ENCODE data around the gene TOP2A. TPM values are rescaled to one million over a fixed set of nuclear protein-coding genes. Genes with fewer than 3 reads are reported as not detected.
A peak's percentile ranks its signal among the peaks of the same experiment; 100 is the strongest.

Gene TOP2A
- total RNA-seq, 2 donors from 2014 or later, result 0.81 to 8.5 TPM

DNA sequence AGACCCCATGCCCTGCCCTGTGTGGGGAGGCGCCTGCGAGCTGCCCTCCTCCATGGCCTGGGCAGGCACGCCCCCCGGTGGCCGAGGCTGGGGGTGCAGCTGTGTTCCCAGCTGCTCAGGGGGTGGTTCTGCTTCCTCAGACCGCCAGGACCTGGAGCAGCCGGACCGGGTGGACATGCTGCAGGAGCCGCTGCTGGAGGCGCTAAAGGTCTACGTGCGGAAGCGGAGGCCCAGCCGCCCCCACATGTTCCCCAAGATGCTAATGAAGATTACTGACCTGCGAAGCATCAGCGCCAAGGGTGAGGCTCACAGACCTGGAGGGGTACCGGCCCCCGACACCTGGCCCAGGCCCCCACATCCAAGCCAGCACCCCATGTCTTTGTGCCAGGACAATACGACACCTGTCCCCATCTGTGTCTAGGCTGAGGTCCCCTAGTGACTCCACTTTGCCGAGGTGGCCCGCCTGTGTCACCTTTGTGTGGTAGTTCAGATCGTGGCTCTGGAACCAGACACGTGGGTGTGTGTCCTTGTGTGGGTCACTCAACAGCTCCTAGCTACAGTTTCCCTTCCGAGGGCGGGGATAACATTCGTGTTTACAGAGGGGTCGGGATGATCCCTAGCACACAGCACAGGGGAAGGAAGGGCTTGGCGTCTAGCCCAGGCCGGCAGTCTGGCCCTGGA, 62.4 kb downstream of the TOP2A start:
- Histone ChIP-seq H3K4me1 (ENCODE audit: control insufficient read depth in 1 of 2, low read depth in 2 of 2) (peaks cover 0 to 18% of the 10 kb centered on the region in 2 donors), H3K36me3 (peaks cover 23% of the 10 kb centered on the region), H3K27ac (no peak overlapping the region), H3K4me3 (no peak overlapping the region), H3K27me3 (replicated peaks; ENCODE audit: insufficient read depth) (no peaks in the 10 kb centered on the region), H3K9me3 (no peaks in the 10 kb centered on the region)
- ATAC-seq (ENCODE audit: insufficient number of reproducible peaks, low FRiP score, low read depth), result no peak
- no peak for DNase-seq (ENCODE audit: low spot score)
- TF ChIP-seq, protein P1, sequence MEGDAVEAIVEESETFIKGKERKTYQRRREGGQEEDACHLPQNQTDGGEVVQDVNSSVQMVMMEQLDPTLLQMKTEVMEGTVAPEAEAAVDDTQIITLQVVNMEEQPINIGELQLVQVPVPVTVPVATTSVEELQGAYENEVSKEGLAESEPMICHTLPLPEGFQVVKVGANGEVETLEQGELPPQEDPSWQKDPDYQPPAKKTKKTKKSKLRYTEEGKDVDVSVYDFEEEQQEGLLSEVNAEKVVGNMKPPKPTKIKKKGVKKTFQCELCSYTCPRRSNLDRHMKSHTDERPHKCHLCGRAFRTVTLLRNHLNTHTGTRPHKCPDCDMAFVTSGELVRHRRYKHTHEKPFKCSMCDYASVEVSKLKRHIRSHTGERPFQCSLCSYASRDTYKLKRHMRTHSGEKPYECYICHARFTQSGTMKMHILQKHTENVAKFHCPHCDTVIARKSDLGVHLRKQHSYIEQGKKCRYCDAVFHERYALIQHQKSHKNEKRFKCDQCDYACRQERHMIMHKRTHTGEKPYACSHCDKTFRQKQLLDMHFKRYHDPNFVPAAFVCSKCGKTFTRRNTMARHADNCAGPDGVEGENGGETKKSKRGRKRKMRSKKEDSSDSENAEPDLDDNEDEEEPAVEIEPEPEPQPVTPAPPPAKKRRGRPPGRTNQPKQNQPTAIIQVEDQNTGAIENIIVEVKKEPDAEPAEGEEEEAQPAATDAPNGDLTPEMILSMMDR (IDR thresholded peaks at IDR 0.05), result peak; percentile 98

DNA sequence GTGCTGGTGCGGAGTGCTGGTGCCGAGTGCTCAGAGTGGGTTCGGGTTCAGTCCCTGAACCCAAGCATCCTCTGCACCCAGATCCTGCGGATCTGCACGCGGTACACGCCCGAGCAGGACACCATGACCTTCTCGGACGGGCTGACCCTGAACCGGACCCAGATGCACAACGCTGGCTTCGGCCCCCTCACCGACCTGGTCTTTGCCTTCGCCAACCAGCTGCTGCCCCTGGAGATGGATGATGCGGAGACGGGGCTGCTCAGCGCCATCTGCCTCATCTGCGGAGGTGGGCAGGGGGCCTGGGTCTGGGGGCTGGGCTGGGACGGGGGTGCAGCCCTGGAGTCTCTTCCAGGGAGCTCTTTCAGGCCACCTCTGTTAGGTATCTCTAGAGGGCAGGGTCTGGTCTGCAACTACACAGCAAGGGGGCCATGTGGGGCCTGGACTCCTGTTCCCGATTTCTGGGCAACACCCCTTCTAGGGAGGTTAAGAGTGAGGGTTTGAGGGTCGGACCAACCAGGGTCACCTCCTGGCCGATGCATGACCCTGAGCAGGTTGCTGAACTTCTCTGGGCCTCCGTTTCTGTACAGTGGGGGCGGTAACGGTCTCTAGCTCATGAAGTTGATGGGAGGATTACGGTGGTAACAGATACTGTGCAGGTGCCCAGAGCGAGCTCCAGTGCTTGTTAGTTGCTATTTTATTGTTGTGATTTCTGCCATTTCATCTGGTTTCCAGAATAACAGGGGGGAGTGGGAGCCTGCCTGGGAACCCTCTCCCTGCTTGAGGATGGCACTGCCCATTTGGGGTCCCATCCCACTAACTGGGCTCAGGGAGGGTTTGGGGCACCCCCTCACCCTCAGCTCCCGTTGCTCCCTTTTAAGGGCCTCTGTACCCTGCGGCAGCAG, 63.2 kb downstream of the TOP2A start:
- Histone ChIP-seq H3K4me1 (ENCODE audit: control insufficient read depth in 1 of 2, low read depth in 2 of 2) (peaks cover 0 to 26% of the 10 kb centered on the region in 2 donors), H3K4me3 (no peak overlapping the region), H3K9me3 (no peaks in the 10 kb centered on the region), H3K36me3 (peaks cover 23% of the 10 kb centered on the region), H3K27me3 (replicated peaks; ENCODE audit: insufficient read depth) (no peaks in the 10 kb centered on the region), H3K27ac (no peak overlapping the region)
- TF ChIP-seq, protein P1 (IDR thresholded peaks at IDR 0.05), result no peak
- no peak for ATAC-seq (ENCODE audit: insufficient number of reproducible peaks, low FRiP score, low read depth)
- no peak for DNase-seq (ENCODE audit: low spot score)

DNA sequence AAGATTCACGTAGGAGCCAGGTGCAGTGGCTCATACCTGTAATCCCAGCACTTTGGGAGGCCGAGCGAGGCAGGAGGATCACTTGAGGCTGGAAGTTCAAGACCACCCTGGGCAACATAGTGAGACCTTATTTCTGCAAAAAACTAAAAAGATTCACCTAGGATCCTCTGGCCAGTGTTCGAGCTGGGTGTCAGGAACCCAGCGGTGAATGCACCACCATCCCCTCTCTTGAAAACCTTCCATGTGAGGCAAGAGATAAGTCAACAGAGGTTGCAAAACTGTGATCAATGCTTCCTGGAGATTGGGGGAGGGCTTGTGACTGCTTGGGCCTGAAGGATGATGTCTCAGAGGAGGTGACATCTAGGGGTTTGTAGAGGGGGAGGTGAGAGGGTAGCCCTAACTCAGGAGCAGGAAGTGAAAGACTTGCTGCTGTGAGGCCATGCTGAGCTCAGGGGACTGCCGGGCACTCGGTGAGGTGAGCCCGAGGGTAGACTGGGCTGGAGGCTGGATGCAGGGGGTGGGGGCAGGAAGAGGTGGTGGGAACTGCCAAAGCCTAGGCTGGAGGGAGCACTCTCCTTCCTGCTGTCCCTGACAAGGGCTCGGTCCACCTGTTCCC, 64.8 kb downstream of the TOP2A start:
- no peak overlapping the region for H3K4me3 ChIP-seq
- DNase-seq (ENCODE audit: low spot score), result no peak
- TF ChIP-seq, protein P1 (IDR thresholded peaks at IDR 0.05), result no peak
- H3K27me3 ChIP-seq (replicated peaks; ENCODE audit: insufficient read depth), result no peaks in the 10 kb centered on the region
- peaks cover 23% of the 10 kb centered on the region for H3K36me3 ChIP-seq
- no peak for ATAC-seq (ENCODE audit: insufficient number of reproducible peaks, low FRiP score, low read depth)
- H3K9me3 ChIP-seq, result no peaks in the 10 kb centered on the region
- H3K27ac ChIP-seq, result no peak overlapping the region
- peaks cover 15 to 35% of the 10 kb centered on the region in 2 donors for H3K4me1 ChIP-seq (ENCODE audit: control insufficient read depth in 1 of 2, low read depth in 2 of 2)

DNA sequence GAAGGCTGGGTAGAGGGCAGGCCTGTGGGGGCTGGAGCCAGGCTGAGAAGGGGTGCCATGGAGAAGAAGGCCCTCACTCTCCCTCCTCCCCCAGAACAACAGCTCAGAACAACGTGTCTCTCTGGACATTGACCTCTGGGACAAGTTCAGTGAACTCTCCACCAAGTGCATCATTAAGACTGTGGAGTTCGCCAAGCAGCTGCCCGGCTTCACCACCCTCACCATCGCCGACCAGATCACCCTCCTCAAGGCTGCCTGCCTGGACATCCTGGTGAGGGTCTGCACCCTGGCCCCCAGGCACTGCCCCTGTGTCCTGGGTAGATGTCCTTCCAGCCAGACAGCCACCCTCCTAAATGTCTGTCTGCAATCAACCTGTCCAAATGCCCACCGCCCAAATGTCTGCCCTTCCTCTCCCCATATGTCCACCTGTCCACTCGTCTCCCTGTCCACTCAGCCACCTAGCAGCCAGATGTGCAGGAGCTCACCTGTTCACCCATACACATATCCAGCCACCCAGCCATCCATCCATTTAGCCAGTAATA, 65.4 kb downstream of the TOP2A start:
- TF ChIP-seq, protein P1 (IDR thresholded peaks at IDR 0.05), result no peak
- Histone ChIP-seq H3K4me1 (ENCODE audit: control insufficient read depth in 1 of 2, low read depth in 2 of 2) (peaks cover 21 to 41% of the 10 kb centered on the region in 2 donors), H3K27ac (no peak overlapping the region), H3K4me3 (no peak overlapping the region), H3K36me3 (peaks cover 23% of the 10 kb centered on the region), H3K9me3 (no peaks in the 10 kb centered on the region), H3K27me3 (replicated peaks; ENCODE audit: insufficient read depth) (no peaks in the 10 kb centered on the region)
- DNase-seq (ENCODE audit: low spot score) (no peak), ATAC-seq (ENCODE audit: insufficient number of reproducible peaks, low FRiP score, low read depth) (no peak)

All from thoracic aorta (tissue), 2 donors.